CD4-positive, alpha-beta T cell treated with Interleukin-15 for 4 hours (primary cell): Measurements from ENCODE around the gene SORT1.

Experiments used
- DNase-seq: peaks from one replicate; pipeline ENCODE4 v3.0.0-alpha.2; 2020; ENCODE audit warnings: low spot score

Gene SORT1

DNA sequence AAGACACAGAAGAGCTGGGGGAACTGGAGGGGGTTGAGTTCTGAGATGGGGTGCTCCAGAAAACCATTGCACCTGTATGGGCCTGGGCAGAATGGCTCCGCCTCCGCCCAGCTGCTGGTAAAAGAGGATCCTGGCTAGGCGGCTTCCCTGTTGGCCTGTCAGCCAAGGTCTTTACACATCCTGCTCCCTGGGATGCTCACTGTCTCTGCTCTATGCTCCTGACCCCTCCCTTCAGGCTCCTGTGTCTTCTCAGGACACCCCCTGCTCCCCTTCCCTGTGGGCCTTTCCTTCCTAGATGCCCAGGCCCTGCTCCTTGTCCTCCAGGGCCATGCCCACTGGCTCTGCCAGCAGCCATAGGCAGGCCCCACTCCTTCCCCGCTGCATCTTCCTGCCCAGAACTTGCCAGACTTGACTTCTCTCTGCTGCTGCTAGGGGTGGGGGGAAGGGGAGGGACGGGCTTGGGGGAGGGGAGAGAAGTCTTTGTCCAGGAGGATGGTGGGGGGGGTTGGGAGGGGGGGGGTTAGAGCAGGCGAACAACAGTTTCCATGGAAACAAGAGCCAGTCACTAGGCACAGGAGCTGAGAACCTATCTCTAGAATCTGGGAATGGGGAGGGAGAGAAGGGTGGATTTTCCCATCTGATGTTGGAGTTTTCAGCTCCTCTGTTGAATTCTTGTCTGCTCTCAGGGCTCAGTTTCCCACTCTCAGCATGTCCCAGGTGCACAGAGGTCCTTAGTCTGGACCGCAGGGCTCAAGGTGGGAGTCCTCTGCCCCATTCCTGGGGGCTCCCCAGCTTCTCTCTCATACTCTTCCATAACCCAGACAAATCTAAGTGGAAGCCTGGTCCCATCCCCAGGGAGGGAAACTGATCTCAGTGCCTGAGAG lies 137.8 kb downstream of the SORT1 start:
- DNase-seq, result no peak
